Measurements from ENCODE around the gene CCDC93.

GRCh38 chr2:118010473-118010872, 3.4 kb downstream of the CCDC93 start:
- TF ChIP-seq SIN3A (IDR thresholded peaks at IDR 0.05; ENCODE audit: borderline replicate concordance, insufficient read depth, low read depth, low read length) (no peak), POLR2AphosphoS5 (IDR thresholded peaks at IDR 0.05; ENCODE audit: low read depth, low read length) (no peak), TCF7L2 (IDR thresholded peaks at IDR 0.05; ENCODE audit: low read depth, low read length) (no peak)
- TF ChIP-seq, protein P1, sequence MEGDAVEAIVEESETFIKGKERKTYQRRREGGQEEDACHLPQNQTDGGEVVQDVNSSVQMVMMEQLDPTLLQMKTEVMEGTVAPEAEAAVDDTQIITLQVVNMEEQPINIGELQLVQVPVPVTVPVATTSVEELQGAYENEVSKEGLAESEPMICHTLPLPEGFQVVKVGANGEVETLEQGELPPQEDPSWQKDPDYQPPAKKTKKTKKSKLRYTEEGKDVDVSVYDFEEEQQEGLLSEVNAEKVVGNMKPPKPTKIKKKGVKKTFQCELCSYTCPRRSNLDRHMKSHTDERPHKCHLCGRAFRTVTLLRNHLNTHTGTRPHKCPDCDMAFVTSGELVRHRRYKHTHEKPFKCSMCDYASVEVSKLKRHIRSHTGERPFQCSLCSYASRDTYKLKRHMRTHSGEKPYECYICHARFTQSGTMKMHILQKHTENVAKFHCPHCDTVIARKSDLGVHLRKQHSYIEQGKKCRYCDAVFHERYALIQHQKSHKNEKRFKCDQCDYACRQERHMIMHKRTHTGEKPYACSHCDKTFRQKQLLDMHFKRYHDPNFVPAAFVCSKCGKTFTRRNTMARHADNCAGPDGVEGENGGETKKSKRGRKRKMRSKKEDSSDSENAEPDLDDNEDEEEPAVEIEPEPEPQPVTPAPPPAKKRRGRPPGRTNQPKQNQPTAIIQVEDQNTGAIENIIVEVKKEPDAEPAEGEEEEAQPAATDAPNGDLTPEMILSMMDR (IDR thresholded peaks at IDR 0.05), result no peak
- TF ChIP-seq, protein P2, sequence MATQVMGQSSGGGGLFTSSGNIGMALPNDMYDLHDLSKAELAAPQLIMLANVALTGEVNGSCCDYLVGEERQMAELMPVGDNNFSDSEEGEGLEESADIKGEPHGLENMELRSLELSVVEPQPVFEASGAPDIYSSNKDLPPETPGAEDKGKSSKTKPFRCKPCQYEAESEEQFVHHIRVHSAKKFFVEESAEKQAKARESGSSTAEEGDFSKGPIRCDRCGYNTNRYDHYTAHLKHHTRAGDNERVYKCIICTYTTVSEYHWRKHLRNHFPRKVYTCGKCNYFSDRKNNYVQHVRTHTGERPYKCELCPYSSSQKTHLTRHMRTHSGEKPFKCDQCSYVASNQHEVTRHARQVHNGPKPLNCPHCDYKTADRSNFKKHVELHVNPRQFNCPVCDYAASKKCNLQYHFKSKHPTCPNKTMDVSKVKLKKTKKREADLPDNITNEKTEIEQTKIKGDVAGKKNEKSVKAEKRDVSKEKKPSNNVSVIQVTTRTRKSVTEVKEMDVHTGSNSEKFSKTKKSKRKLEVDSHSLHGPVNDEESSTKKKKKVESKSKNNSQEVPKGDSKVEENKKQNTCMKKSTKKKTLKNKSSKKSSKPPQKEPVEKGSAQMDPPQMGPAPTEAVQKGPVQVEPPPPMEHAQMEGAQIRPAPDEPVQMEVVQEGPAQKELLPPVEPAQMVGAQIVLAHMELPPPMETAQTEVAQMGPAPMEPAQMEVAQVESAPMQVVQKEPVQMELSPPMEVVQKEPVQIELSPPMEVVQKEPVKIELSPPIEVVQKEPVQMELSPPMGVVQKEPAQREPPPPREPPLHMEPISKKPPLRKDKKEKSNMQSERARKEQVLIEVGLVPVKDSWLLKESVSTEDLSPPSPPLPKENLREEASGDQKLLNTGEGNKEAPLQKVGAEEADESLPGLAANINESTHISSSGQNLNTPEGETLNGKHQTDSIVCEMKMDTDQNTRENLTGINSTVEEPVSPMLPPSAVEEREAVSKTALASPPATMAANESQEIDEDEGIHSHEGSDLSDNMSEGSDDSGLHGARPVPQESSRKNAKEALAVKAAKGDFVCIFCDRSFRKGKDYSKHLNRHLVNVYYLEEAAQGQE (IDR thresholded peaks at IDR 0.05; ENCODE audit: insufficient read depth in 1 of 2, low read depth in 2 of 2, low read length in 1 of 2), result no peak
